HepG2 (cell line): ENCODE measurements around the gene STAT5A. TPM values are rescaled to one million over a fixed set of nuclear protein-coding genes. Genes with fewer than 3 reads are reported as not detected.

ENCODE experiments used
- GATAD1 ChIP-seq: IDR thresholded peaks from 2 replicates; pipeline ENCODE4 v1.6.1; 2016; ENCODE audit warnings: missing genetic modification reagents, missing compliant biosample characterization
- MAX ChIP-seq: IDR thresholded peaks from 2 replicates; pipeline ENCODE4 v1.6.1; 2012; ENCODE audit warnings: inconsistent platforms
- NFIC ChIP-seq: IDR thresholded peaks from 2 replicates; pipeline ENCODE4 v1.6.1; 2012; ENCODE audit warnings: mild to moderate bottlenecking, low read length, inconsistent platforms
- POLR2AphosphoS2 ChIP-seq: IDR thresholded peaks from 2 replicates; pipeline ENCODE4 v1.6.1; 2011; ENCODE audit warnings: low read depth, low read length, improper control_type of control experiment
- PRDM10 ChIP-seq: sonication (generic); formaldehyde crosslinking; IDR thresholded peaks from 2 replicates; pipeline ENCODE4 v1.4.0; 2020; ENCODE audit warnings: low read depth, missing genetic modification reagents
- PREB ChIP-seq: sonication (generic); formaldehyde crosslinking; IDR thresholded peaks from 2 replicates; pipeline ENCODE4 v1.4.0; 2020; ENCODE audit warnings: missing genetic modification reagents
- RBAK ChIP-seq: sonication (generic); formaldehyde crosslinking; IDR thresholded peaks from 2 replicates; pipeline ENCODE4 v1.5.1; 2020; ENCODE audit warnings: mild to moderate bottlenecking, missing genetic modification reagents
- REXO4 ChIP-seq: sonication (generic); formaldehyde crosslinking; IDR thresholded peaks from 2 replicates; pipeline ENCODE4 v1.8.0; 2022; ENCODE audit warnings: missing genetic modification reagents, mild to moderate bottlenecking, borderline replicate concordance
- ZNF263 ChIP-seq: sonication (generic); formaldehyde crosslinking; IDR thresholded peaks from 2 replicates; pipeline ENCODE4 v1.4.0; 2020; ENCODE audit warnings: missing genetic modification reagents
- ZNF549 ChIP-seq: sonication (generic); formaldehyde crosslinking; IDR thresholded peaks from 2 replicates; pipeline ENCODE4 v1.5.0; 2020; ENCODE audit warnings: missing genetic modification reagents
- polyA plus RNA-seq, 8 experiments: library from polyadenylated mRNA; depleted of rRNA in 3 of 8; stranded (reverse) in 7 of 8; unstranded in 1 of 8; fragments of >200 nt; fragmentation: Illumina TruSeq in 4 of 8; extraction: Trizol in 4 of 8; gene quantifications; 2 replicates each; pipeline versions ENCODE4 v1.2.1 to v1.2.3, GENCODE V29; 2011 to 2016; ENCODE audit warnings: low read depth in 4 of 8, missing spikeins in 1 of 8, mixed read lengths in 1 of 8; ENCODE audit not compliant: insufficient read depth in 1 of 8
- total RNA-seq, 5 experiments: library from RNA; depleted of rRNA; stranded (reverse); fragments of >200 nt; fragmentation: Illumina TruSeq; extraction: Trizol; gene quantifications; 2 replicates each; pipeline ENCODE4 v1.2.3, GENCODE V29; 2016; ENCODE audit warnings: low read depth in 1 of 5

STAT5A gene
- total and polyA plus RNA-seq, 2 of the 13 experiments (the other 11 are each of a cell fraction or from before 2014, with no cell fraction given): 1.4 to 4.1 TPM

GRCh38 chr17:42313773-42314566, 25.7 kb downstream of the STAT5A start (continued):
- TF ChIP-seq ZNF263 (CRISPR knock-in tag): 0 out of 2 replicates have a peak, but pooled peaks have one; percentile 56
- no peak for TF ChIP-seq ZNF549
- TF ChIP-seq PRDM10 (CRISPR knock-in tag): no peak
- TF ChIP-seq POLR2AphosphoS2: peak; percentile 52; the same call in 1 of the 2 replicates
- TF ChIP-seq REXO4 (CRISPR knock-in tag): no peak
- TF ChIP-seq MAX: no peak
- TF ChIP-seq PREB (CRISPR knock-in tag): no peak
- no peak for TF ChIP-seq NFIC
- TF ChIP-seq GATAD1: no peak
- peak; percentile 21; the same call in 1 of the 2 replicates for TF ChIP-seq RBAK
